Measurements from ENCODE around the gene SV2B.

- no peak for TF ChIP-seq EZH2phosphoT487 (IDR thresholded peaks at IDR 0.05; ENCODE audit: unreplicated experiment)
- peak in 1 of 2 experiments; percentile 35; a peak in 1 of 4 replicates for TF ChIP-seq CTCF (conservative IDR thresholded peaks at IDR 0.05; ENCODE audit: low read depth in 2 of 2)
- no peak for TF ChIP-seq REST (IDR thresholded peaks at IDR 0.05; ENCODE audit: unreplicated experiment)
- no peak for TF ChIP-seq EZH2 (IDR thresholded peaks at IDR 0.05; ENCODE audit: low read depth, unreplicated experiment)
These were observed 135.3 kb downstream of the SV2B start for GRCh38 chr15:91235376-91235775.
